GM12878 (cell line): ENCODE results near the gene PLA2G10. TPM values are rescaled to one million over a fixed set of nuclear protein-coding genes. Genes with fewer than 3 reads are reported as not detected.

Experiments used
- ATAC-seq: fragments of 200-7000 bp; cut with Tn5 transposase; 3 replicates; pipeline ENCODE4 v1.9.1; 2020; ENCODE audit warnings: mild to moderate bottlenecking, moderate library complexity
- BruUV-seq: library from RNA; stranded (reverse); fragments of 400-500 nt; replicated peaks from 2 replicates; lab custom pipeline; 2021; lab: Mats Ljungman, UMichigan
- CTCF ChIA-PET: fragments of 300-600 bp; sonication (Branson Sonifier 250); formaldehyde crosslinking; extraction: SDS; loops from one replicate; lab custom pipeline; 2021; ENCODE audit warnings: inconsistent platforms; lab: Yijun Ruan, JAX
- POLR2A ChIA-PET: fragments of 350-600 bp; formaldehyde crosslinking; extraction: SDS; loops from one replicate; lab custom pipeline; 2021; ENCODE audit warnings: inconsistent platforms; lab: Charles Lee
- RAD21 ChIA-PET: fragments of 300-600 bp; sonication (Branson Sonifier 250); formaldehyde crosslinking; loops from one replicate; lab custom pipeline; 2023; ENCODE audit warnings: antibody characterized with exemption; ENCODE audit not compliant: unreplicated experiment; lab: Charles Lee
- SMC1A ChIA-PET: fragments of 300-600 bp; sonication (Branson Sonifier 250); formaldehyde crosslinking; loops from one replicate; lab custom pipeline; 2023; ENCODE audit not compliant: unreplicated experiment, uncharacterized antibody; lab: Charles Lee
- DNase-seq: peaks from one replicate; pipeline ENCODE4 v3.0.0-alpha.2; 2011; ENCODE audit warnings: low read depth, low spot score
- FAIRE-seq: peaks from 3 replicates; lab custom pipeline; 2011; peaks lifted over from hg19 to GRCh38; lab: Jason Lieb, UNC
- H2AFZ ChIP-seq: 2 replicates; pipeline ENCODE4 v1.6.0; 2011; ENCODE audit warnings: low read depth, low read length, control low read depth; ENCODE audit not compliant: control insufficient read depth
- H3K27ac ChIP-seq: 2 replicates; pipeline ENCODE4 v1.5.1; 2011; ENCODE audit warnings: control low read depth; ENCODE audit not compliant: control insufficient read depth, insufficient read depth
- H3K27me3 ChIP-seq, 2 experiments: replicated peaks in 1 of 2; 2 replicates each; pipeline versions ENCODE4 v1.6.0 to v1.6.1; 2011; ENCODE audit warnings: low read length in 1 of 2; ENCODE audit not compliant: control insufficient read depth in 2 of 2, insufficient read depth in 2 of 2
- H3K36me3 ChIP-seq, 2 experiments: 2 replicates each; pipeline ENCODE4 v1.5.1; 2011; ENCODE audit warnings: low read length in 1 of 2; ENCODE audit not compliant: control insufficient read depth in 2 of 2, insufficient read depth in 2 of 2
- H3K4me1 ChIP-seq: 2 replicates; pipeline ENCODE4 v1.6.1; 2011; ENCODE audit warnings: mild to moderate bottlenecking, low read length, moderate library complexity, mixed read lengths; ENCODE audit not compliant: control insufficient read depth, insufficient read depth
- H3K4me2 ChIP-seq: 2 replicates; pipeline ENCODE4 v1.6.0; 2011; ENCODE audit warnings: control low read depth; ENCODE audit not compliant: control insufficient read depth, insufficient read depth
- H3K4me3 ChIP-seq: fragments of 200-600 bp; sonication (generic); 2 replicates; pipeline ENCODE4 v1.5.1; 2016
- H3K79me2 ChIP-seq: 2 replicates; pipeline ENCODE4 v1.6.0; 2011; ENCODE audit warnings: low read length; ENCODE audit not compliant: control insufficient read depth, insufficient read depth
- H3K9ac ChIP-seq: 2 replicates; pipeline ENCODE4 v1.8.0; 2011; ENCODE audit warnings: low read length, control low read depth, mixed read lengths; ENCODE audit not compliant: control insufficient read depth, insufficient read depth
- H3K9me3 ChIP-seq: replicated peaks from 3 replicates; pipeline ENCODE4 v1.5.1; 2011; ENCODE audit warnings: mild to moderate bottlenecking, low read length; ENCODE audit not compliant: control insufficient read depth, insufficient read depth
- H4K20me1 ChIP-seq: 2 replicates; pipeline ENCODE4 v1.6.0; 2011; ENCODE audit not compliant: control insufficient read depth, insufficient read depth
- CHD1 ChIP-seq: IDR thresholded peaks from 2 replicates; pipeline ENCODE4 v1.6.1; 2012; ENCODE audit warnings: low read depth, low read length, improper control_type of control experiment
- HDAC2 ChIP-seq: fragments of 200-600 bp; sonication (generic); IDR thresholded peaks from 2 replicates; pipeline ENCODE4 v1.6.1; 2017
- PAX8 ChIP-seq: fragments of 450-650 bp; IDR thresholded peaks from 2 replicates; pipeline ENCODE4 v1.6.1; 2017; ENCODE audit warnings: mild to moderate bottlenecking, moderate library complexity
- RCOR1 ChIP-seq: conservative IDR thresholded peaks from 2 replicates; pipeline ENCODE4 v1.6.1; 2012; ENCODE audit warnings: low read depth, low read length, improper control_type of control experiment
- SP1 ChIP-seq: IDR thresholded peaks from one replicate; pipeline ENCODE4 v1.6.1; 2011; ENCODE audit warnings: low read depth, low read length
- SRF ChIP-seq, 2 experiments: IDR thresholded peaks; 2 replicates each; pipeline ENCODE4 v1.6.1; 2011; ENCODE audit warnings: low read depth in 2 of 2, low read length in 2 of 2, mild to moderate bottlenecking in 1 of 2, moderate library complexity in 1 of 2
- WGBS: methylation state at CpG from one replicate; pipeline ENCODE4 v1.1.6; 2016; ENCODE audit warnings: low lambda C conversion rate; ENCODE audit not compliant: insufficient replicate concordance, insufficient coverage; ENCODE audit errors: missing lambda C conversion rate; 5-methylcytosine and 5-hydroxymethylcytosine counted together
- in situ Hi-C: fragments of 300-500 bp; cut with MboI; formaldehyde crosslinking; loops from 9 replicates; pipeline ENCODE4 v1.14.3; 2018; ENCODE audit warnings: mixed read lengths
- intact Hi-C: fragments of 100-400 bp; cut with micrococcal nuclease; formaldehyde crosslinking; loops from one replicate; pipeline ENCODE4 v1.14.2; 2022; ENCODE audit not compliant: unreplicated experiment
- polyA plus RNA-seq, 11 experiments: library from polyadenylated mRNA; depleted of rRNA in 4 of 11; unstranded in 6 of 11; stranded (reverse) in 5 of 11; fragments of >200 nt; fragmentation: Nextera tagmentation in 4 of 11; fragmentation: Illumina TruSeq in 1 of 11; extraction: Ambion mirVana in 4 of 11; extraction: Trizol in 1 of 11; gene quantifications; 1 replicate in 1 of 11; 2 replicates in 10 of 11; pipeline versions ENCODE4 v1.2.1 to v1.2.3, GENCODE V29; 2011 to 2016; ENCODE audit warnings: inconsistent platforms in 2 of 11, missing spikeins in 2 of 11, low read depth in 1 of 11
- total RNA-seq, 4 experiments: library from RNA; depleted of rRNA in 3 of 4; stranded (reverse); fragments of >200 nt in 3 of 4; fragmentation: Illumina TruSeq in 1 of 4; extraction: Trizol in 1 of 4; gene quantifications; 2 replicates each; pipeline versions ENCODE4 v1.2.1 to v1.2.3, GENCODE V29; 2013 to 2021
- TF ChIP-seq, protein P1 (sequence below): IDR thresholded peaks from 2 replicates; pipeline ENCODE4 v1.6.1; 2011; ENCODE audit warnings: low read depth, mild to moderate bottlenecking, low read length, moderate library complexity, borderline replicate concordance; ENCODE audit errors: extremely low read depth
- TF ChIP-seq, protein P2 (sequence below): fragments of 450-650 bp; IDR thresholded peaks from 2 replicates; pipeline ENCODE4 v1.6.1; 2017; ENCODE audit warnings: antibody characterized with exemption, mild to moderate bottlenecking, moderate library complexity

The PLA2G10 gene
- total and polyA plus RNA-seq, 10 of the 15 experiments (the other 5 are each of a cell fraction or from before 2014, with no cell fraction given) = not detected

DNA sequence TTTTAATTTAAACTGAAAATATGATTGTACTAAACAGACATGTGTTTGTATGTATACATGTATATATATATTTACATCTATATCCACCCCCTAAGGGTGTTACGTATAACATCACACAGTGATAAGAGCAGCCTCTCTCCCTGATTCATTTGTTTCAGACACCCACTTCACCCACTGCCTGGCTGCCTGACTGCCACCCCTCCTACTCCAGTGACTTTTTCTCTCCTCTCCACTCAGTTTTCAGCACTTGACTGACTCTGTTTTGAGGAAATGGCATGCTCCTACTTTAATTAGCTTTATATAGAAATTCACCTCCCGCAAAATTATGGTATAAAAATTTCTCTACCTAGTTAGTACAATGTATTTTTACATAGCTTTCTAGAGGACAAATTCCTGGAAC is 41.4 kb downstream of the PLA2G10 start:
- Histone ChIP-seq H3K4me1 (no peaks in the 10 kb centered on the region; the same call in 1 of the 2 replicates), H3K4me3 (no peak overlapping the region), H3K9me3 (no peaks in the 10 kb centered on the region), H2AFZ (no peak overlapping the region), H3K4me2 (no peak overlapping the region), H3K79me2 (no peaks in the 10 kb centered on the region), H3K9ac (no peak overlapping the region), H3K36me3 (peaks cover 11 to 35% of the 10 kb centered on the region in 2 experiments; a peak in 3 of 4 replicates), H3K27ac (no peak overlapping the region), H3K27me3 (no peaks in the 10 kb centered on the region), H4K20me1 (peaks cover 4% of the 10 kb centered on the region; the same call in 1 of the 2 replicates)
- in situ Hi-C loops (no loop called here), intact Hi-C loops (no loop called here)
- FAIRE-seq (no peak), DNase-seq (no peak), ATAC-seq (no peak)
- TF ChIP-seq PAX8 (no peak), CHD1 (no peak), RCOR1 (no peak), SP1 (no peak), SRF (IDR thresholded peaks at IDR 0.05; ENCODE audit: low read depth in 2 of 2, low read length in 2 of 2) (no peak), HDAC2 (no peak)
- TF ChIP-seq, protein P1, sequence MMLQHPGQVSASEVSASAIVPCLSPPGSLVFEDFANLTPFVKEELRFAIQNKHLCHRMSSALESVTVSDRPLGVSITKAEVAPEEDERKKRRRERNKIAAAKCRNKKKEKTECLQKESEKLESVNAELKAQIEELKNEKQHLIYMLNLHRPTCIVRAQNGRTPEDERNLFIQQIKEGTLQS = no peak
- TF ChIP-seq, protein P2, sequence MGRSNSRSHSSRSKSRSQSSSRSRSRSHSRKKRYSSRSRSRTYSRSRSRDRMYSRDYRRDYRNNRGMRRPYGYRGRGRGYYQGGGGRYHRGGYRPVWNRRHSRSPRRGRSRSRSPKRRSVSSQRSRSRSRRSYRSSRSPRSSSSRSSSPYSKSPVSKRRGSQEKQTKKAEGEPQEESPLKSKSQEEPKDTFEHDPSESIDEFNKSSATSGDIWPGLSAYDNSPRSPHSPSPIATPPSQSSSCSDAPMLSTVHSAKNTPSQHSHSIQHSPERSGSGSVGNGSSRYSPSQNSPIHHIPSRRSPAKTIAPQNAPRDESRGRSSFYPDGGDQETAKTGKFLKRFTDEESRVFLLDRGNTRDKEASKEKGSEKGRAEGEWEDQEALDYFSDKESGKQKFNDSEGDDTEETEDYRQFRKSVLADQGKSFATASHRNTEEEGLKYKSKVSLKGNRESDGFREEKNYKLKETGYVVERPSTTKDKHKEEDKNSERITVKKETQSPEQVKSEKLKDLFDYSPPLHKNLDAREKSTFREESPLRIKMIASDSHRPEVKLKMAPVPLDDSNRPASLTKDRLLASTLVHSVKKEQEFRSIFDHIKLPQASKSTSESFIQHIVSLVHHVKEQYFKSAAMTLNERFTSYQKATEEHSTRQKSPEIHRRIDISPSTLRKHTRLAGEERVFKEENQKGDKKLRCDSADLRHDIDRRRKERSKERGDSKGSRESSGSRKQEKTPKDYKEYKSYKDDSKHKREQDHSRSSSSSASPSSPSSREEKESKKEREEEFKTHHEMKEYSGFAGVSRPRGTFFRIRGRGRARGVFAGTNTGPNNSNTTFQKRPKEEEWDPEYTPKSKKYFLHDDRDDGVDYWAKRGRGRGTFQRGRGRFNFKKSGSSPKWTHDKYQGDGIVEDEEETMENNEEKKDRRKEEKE = no peak
- ChIA-PET POLR2A (no interaction called here), SMC1A (interaction anchor here (1.0 kb wide), 1 partner anchor 22 kb away, joined by 3 read pairs; no protein-coding TSS in a partner anchor), RAD21 (no interaction called here), CTCF (no interaction called here)
- WGBS = 100% methylated on average over 2 of the region's 2 CpGs
- no TSS peak for BruUV-seq
